HCT116 (cell line): Measurements from ENCODE around the gene ZDHHC3. TPM values are rescaled to one million over a fixed set of nuclear protein-coding genes. Genes with fewer than 3 reads are reported as not detected.

Source experiments
- ATAC-seq: fragments of 200-7000 bp; cut with Tn5 transposase; 2 replicates; pipeline ENCODE4 v1.9.1; 2020; ENCODE audit warnings: mild to moderate bottlenecking, moderate library complexity
- BruUV-seq: library from RNA; stranded (reverse); fragments of 400-500 nt; replicated peaks from 2 replicates; lab custom pipeline; 2021; lab: Mats Ljungman, UMichigan
- CTCF ChIA-PET: fragments of 300-600 bp; sonication (Branson Sonifier 250); formaldehyde crosslinking; loops from one replicate; lab custom pipeline; 2021; ENCODE audit warnings: antibody characterized with exemption; lab: Charles Lee
- POLR2A ChIA-PET: fragments of 300-600, 350-600 bp; sonication (Branson Sonifier 250); formaldehyde crosslinking; loops from one replicate; lab custom pipeline; 2021; ENCODE audit warnings: antibody characterized with exemption; lab: Charles Lee
- RAD21 ChIA-PET, 2 experiments: fragments of 300-600 bp; sonication (Branson Sonifier 250); formaldehyde crosslinking; loops; one replicate each; lab custom pipeline; 2023; ENCODE audit warnings: low total read pairs in 2 of 2; ENCODE audit not compliant: uncharacterized antibody in 2 of 2, unreplicated experiment in 2 of 2, low non-redundant PET in 1 of 2; lab: Charles Lee
- DNase-seq: peaks from one replicate; pipeline ENCODE4 v3.0.0-alpha.2; 2010; ENCODE audit warnings: low read depth, low spot score
- H2AFZ ChIP-seq: fragments of 200-600 bp; shearing (Covaris generic), sonication (generic); 2 replicates; pipeline ENCODE4 v1.6.1; 2017; ENCODE audit warnings: low read depth, mixed run types, mixed read lengths, antibody characterized with exemption, low read length; ENCODE audit not compliant: poor library complexity, severe bottlenecking
- H3K27ac ChIP-seq: 2 replicates; pipeline ENCODE4 v1.5.1; 2012; ENCODE audit warnings: low read depth, low read length
- H3K27me3 ChIP-seq: fragments of 200-600 bp; sonication (generic); 2 replicates; pipeline ENCODE4 v1.6.1; 2016; ENCODE audit warnings: mixed run types, low read length, mixed read lengths; ENCODE audit not compliant: insufficient read depth
- H3K36me3 ChIP-seq, 2 experiments: fragments of 200-500 bp in 1 of 2; fragments of 200-600 bp in 1 of 2; sonication (Bioruptor generic) in 1 of 2; sonication (generic) in 1 of 2; 2 replicates each; pipeline versions ENCODE4 v1.5.1 to v1.6.1; 2014 to 2016; ENCODE audit warnings: low read length in 2 of 2, inconsistent platforms in 1 of 2, mixed read lengths in 1 of 2, mixed run types in 1 of 2; ENCODE audit not compliant: insufficient read depth in 2 of 2, control insufficient read depth in 1 of 2
- H3K4me1 ChIP-seq, 2 experiments: fragments of 200-600 bp in 1 of 2; sonication (generic) in 1 of 2; 2 replicates each; pipeline versions ENCODE4 v1.5.1 to v1.6.1; 2012 to 2017; ENCODE audit warnings: low read length in 2 of 2, inconsistent platforms in 1 of 2, mild to moderate bottlenecking in 1 of 2, mixed read lengths in 1 of 2, mixed run types in 1 of 2, moderate library complexity in 1 of 2; ENCODE audit not compliant: insufficient read depth in 2 of 2, control insufficient read depth in 1 of 2
- H3K4me2 ChIP-seq: fragments of 200-600 bp; sonication (generic); 2 replicates; pipeline ENCODE4 v1.6.1; 2017; ENCODE audit warnings: mixed run types, low read length, mixed read lengths
- H3K4me3 ChIP-seq, 2 experiments: fragments of 200-600 bp in 1 of 2; sonication (generic) in 1 of 2; replicated peaks in 1 of 2; 2 replicates each; pipeline ENCODE4 v1.5.1; 2011 to 2016; ENCODE audit warnings: low read length in 2 of 2, control low read depth in 1 of 2, low read depth in 1 of 2, mild to moderate bottlenecking in 1 of 2, mixed read lengths in 1 of 2, mixed run types in 1 of 2
- H3K79me2 ChIP-seq: fragments of 200-600 bp; sonication (generic); 2 replicates; pipeline ENCODE4 v1.6.1; 2017; ENCODE audit warnings: mild to moderate bottlenecking, mixed run types, low read length, moderate library complexity, mixed read lengths; ENCODE audit not compliant: insufficient read depth
- H3K9ac ChIP-seq: fragments of 200-600 bp; sonication (generic); 2 replicates; pipeline ENCODE4 v1.6.1; 2016; ENCODE audit warnings: low read length, mixed read lengths
- H3K9me2 ChIP-seq: fragments of 200-600 bp; sonication (generic), shearing (Covaris generic); 2 replicates; pipeline ENCODE4 v1.6.1; 2017; ENCODE audit warnings: mixed run types, mild to moderate bottlenecking, moderate library complexity; ENCODE audit not compliant: insufficient read depth
- H3K9me3 ChIP-seq, 2 experiments: fragments of 200-500 bp in 1 of 2; fragments of 200-600 bp in 1 of 2; sonication (Bioruptor generic) in 1 of 2; sonication (generic) in 1 of 2; 2 replicates each; pipeline ENCODE4 v1.6.1; 2014 to 2017; ENCODE audit warnings: low read length in 2 of 2, mixed read lengths in 2 of 2, inconsistent platforms in 1 of 2, low read depth in 1 of 2, mild to moderate bottlenecking in 1 of 2, mixed run types in 1 of 2, moderate library complexity in 1 of 2; ENCODE audit not compliant: control insufficient read depth in 1 of 2, insufficient read depth in 1 of 2
- H4K20me1 ChIP-seq: fragments of 200-600 bp; sonication (generic), shearing (Covaris generic); 2 replicates; pipeline ENCODE4 v1.6.1; 2017; ENCODE audit warnings: mixed run types, mild to moderate bottlenecking, moderate library complexity; ENCODE audit not compliant: insufficient read depth
- ATF3 ChIP-seq: IDR thresholded peaks from 2 replicates; pipeline ENCODE4 v1.6.1; 2012
- CBX3 ChIP-seq: IDR thresholded peaks from 2 replicates; pipeline ENCODE4 v1.6.1; 2012; ENCODE audit warnings: low read depth
- CEBPB ChIP-seq: IDR thresholded peaks from 2 replicates; pipeline ENCODE4 v1.6.1; 2012; ENCODE audit warnings: low read depth
- ELF1 ChIP-seq: IDR thresholded peaks from 2 replicates; pipeline ENCODE4 v1.6.1; 2012; ENCODE audit warnings: low read depth, borderline replicate concordance
- EZH2 ChIP-seq: fragments of 200-600 bp; sonication (generic); IDR thresholded peaks from 2 replicates; pipeline ENCODE4 v1.6.1; 2017; ENCODE audit warnings: antibody characterized with exemption, mixed run types
- EZH2phosphoT487 ChIP-seq: fragments of 200-600 bp; IDR thresholded peaks from 2 replicates; pipeline ENCODE4 v1.6.1; 2018; ENCODE audit warnings: antibody characterized with exemption, borderline replicate concordance
- JUND ChIP-seq: IDR thresholded peaks from 2 replicates; pipeline ENCODE4 v1.6.1; 2012
- MAX ChIP-seq: IDR thresholded peaks from 2 replicates; pipeline ENCODE4 v1.6.1; 2012
- POLR2A ChIP-seq: IDR thresholded peaks from 2 replicates; pipeline ENCODE4 v1.7.0; 2011; ENCODE audit warnings: borderline replicate concordance; ENCODE audit not compliant: insufficient read depth, insufficient read length; ENCODE audit errors: extremely low read depth
- POLR2AphosphoS5 ChIP-seq: IDR thresholded peaks from 2 replicates; pipeline ENCODE4 v1.6.1; 2011; ENCODE audit warnings: mild to moderate bottlenecking, low read depth, low read length, moderate library complexity
- RAD21 ChIP-seq: IDR thresholded peaks from 2 replicates; pipeline ENCODE4 v1.6.1; 2012; ENCODE audit warnings: low read depth, mild to moderate bottlenecking
- REST ChIP-seq: IDR thresholded peaks from 2 replicates; pipeline ENCODE4 v1.6.1; 2012; ENCODE audit warnings: low read depth
- SIN3A ChIP-seq: IDR thresholded peaks from 2 replicates; pipeline ENCODE4 v1.6.1; 2012; ENCODE audit warnings: low read depth
- SRF ChIP-seq: IDR thresholded peaks from 2 replicates; pipeline ENCODE4 v1.6.1; 2012; ENCODE audit warnings: low read depth
- TCF7L2 ChIP-seq: IDR thresholded peaks from 2 replicates; pipeline ENCODE4 v1.7.0; 2011; ENCODE audit warnings: borderline replicate concordance, inconsistent platforms; ENCODE audit not compliant: insufficient read depth, insufficient read length; ENCODE audit errors: extremely low read depth
- YY1 ChIP-seq: IDR thresholded peaks from 2 replicates; pipeline ENCODE4 v1.6.1; 2011; ENCODE audit warnings: low read length, low read depth, moderate library complexity, mild to moderate bottlenecking; ENCODE audit not compliant: insufficient replicate concordance; ENCODE audit errors: extremely low read depth
- ZBTB33 ChIP-seq: IDR thresholded peaks from 2 replicates; pipeline ENCODE4 v1.6.1; 2011; ENCODE audit warnings: mild to moderate bottlenecking, low read length, moderate library complexity; ENCODE audit not compliant: insufficient replicate concordance; ENCODE audit errors: extremely low read depth
- ZFX ChIP-seq: fragments of 450-650 bp; IDR thresholded peaks from 2 replicates; pipeline ENCODE4 v1.6.1; 2017
- ZNF274 ChIP-seq: fragments of 200-500 bp; sonication (Bioruptor generic); IDR thresholded peaks from 2 replicates; pipeline ENCODE4 v1.6.1; 2014; ENCODE audit warnings: mild to moderate bottlenecking, low read depth, low read length, inconsistent platforms
- intact Hi-C: fragments of 100-400 bp; cut with micrococcal nuclease; formaldehyde crosslinking; loops from 2 replicates; pipeline ENCODE4 v1.10.0; 2022
- total RNA-seq: library from RNA; stranded (reverse); gene quantifications from one replicate; pipeline ENCODE4 v1.2.1, GENCODE V29; 2021; ENCODE audit not compliant: unreplicated experiment

The ZDHHC3 gene
- total RNA-seq, 1 experiment from 2014 or later, result 61.1 TPM

GRCh38 chr3:44903751-44904150 is 72.2 kb downstream of the ZDHHC3 start:
- no peak overlapping the region for H3K4me2 ChIP-seq
- no peaks in the 10 kb centered on the region for H3K27me3 ChIP-seq
- H3K9me2 ChIP-seq, result no peaks in the 10 kb centered on the region
- H3K27ac ChIP-seq, result no peak overlapping the region
- no peaks in the 10 kb centered on the region for H3K9me3 ChIP-seq
- H3K4me1 ChIP-seq, result no peaks in the 10 kb centered on the region; a peak in 1 of 4 replicates
- H2AFZ ChIP-seq, result no peak overlapping the region
- no peaks in the 10 kb centered on the region for H3K79me2 ChIP-seq
- ATAC-seq (no peak), DNase-seq (no peak)
- TF ChIP-seq EZH2phosphoT487 (no peak), TCF7L2 (no peak), SRF (no peak), ZBTB33 (no peak), ELF1 (no peak), ZFX (no peak), EZH2 (no peak), MAX (no peak), SIN3A (no peak), REST (no peak), YY1 (no peak), CEBPB (no peak), JUND (no peak), RAD21 (no peak), ZNF274 (no peak), CBX3 (no peak), POLR2AphosphoS5 (no peak), POLR2A (no peak), ATF3 (no peak)
- no peak overlapping the region for H3K9ac ChIP-seq
- no peaks in the 10 kb centered on the region for H4K20me1 ChIP-seq
- no peak overlapping the region for H3K4me3 ChIP-seq
- no TSS peak for BruUV-seq
- RAD21 ChIA-PET, result no interaction called here
- CTCF ChIA-PET, result no interaction called here
- H3K36me3 ChIP-seq, result no peaks in the 10 kb centered on the region
- intact Hi-C loops, result no loop called here
- POLR2A ChIA-PET, result no interaction called here
